Smooth muscle cell (in vitro differentiated cells): ENCODE results near the gene BRF1. TPM values are rescaled to one million over a fixed set of nuclear protein-coding genes. Genes with fewer than 3 reads are reported as not detected.

Experiments used
- DNase-seq: peaks from one replicate; lab custom pipeline; 2025; ENCODE audit not compliant: unreplicated experiment; lab: John Stamatoyannopoulos, UW
- H2AFZ ChIP-seq: fragments of 200-600 bp; sonication (generic); 2 replicates; pipeline ENCODE4 v1.6.0; 2016; ENCODE audit warnings: antibody characterized with exemption, low read depth, mild to moderate bottlenecking
- H3F3A ChIP-seq: fragments of 200-600 bp; sonication (generic); 2 replicates; pipeline ENCODE4 v1.6.0; 2017; ENCODE audit warnings: antibody characterized with exemption, low read depth
- H3K27ac ChIP-seq: fragments of 200-600 bp; sonication (generic); 2 replicates; pipeline ENCODE4 v1.5.1; 2016; ENCODE audit warnings: low read depth, mild to moderate bottlenecking
- H3K27me3 ChIP-seq: fragments of 200-600 bp; sonication (generic); 2 replicates; pipeline ENCODE4 v1.6.1; 2016; ENCODE audit warnings: low read depth, mild to moderate bottlenecking
- H3K36me3 ChIP-seq: fragments of 200-600 bp; sonication (generic); 2 replicates; pipeline ENCODE4 v1.5.1; 2016; ENCODE audit warnings: low read depth
- H3K4me1 ChIP-seq: fragments of 200-600 bp; sonication (generic); 2 replicates; pipeline ENCODE4 v1.5.1; 2016; ENCODE audit warnings: low read depth
- H3K4me2 ChIP-seq: fragments of 200-600 bp; sonication (generic); 2 replicates; pipeline ENCODE4 v1.6.0; 2016; ENCODE audit warnings: mild to moderate bottlenecking
- H3K4me3 ChIP-seq: fragments of 200-600 bp; sonication (generic); 2 replicates; pipeline ENCODE4 v1.5.1; 2016; ENCODE audit warnings: mild to moderate bottlenecking
- H3K79me2 ChIP-seq: fragments of 200-600 bp; sonication (generic); 2 replicates; pipeline ENCODE4 v1.6.0; 2016; ENCODE audit warnings: low read depth, mild to moderate bottlenecking
- H3K9ac ChIP-seq: fragments of 200-600 bp; sonication (generic); 2 replicates; pipeline ENCODE4 v1.6.0; 2016; ENCODE audit warnings: low read depth
- H3K9me3 ChIP-seq: fragments of 200-600 bp; sonication (generic); replicated peaks from 2 replicates; pipeline ENCODE4 v1.5.1; 2016; ENCODE audit warnings: low read depth
- H4K20me1 ChIP-seq: fragments of 200-600 bp; sonication (generic); 2 replicates; pipeline ENCODE4 v1.6.0; 2016; ENCODE audit warnings: low read depth
- WGBS: methylation state at CpG from one replicate; pipeline ENCODE4 v1.1.7; 2016; ENCODE audit warnings: low lambda C conversion rate; 5-methylcytosine and 5-hydroxymethylcytosine counted together
- polyA plus RNA-seq: library from polyadenylated mRNA; unstranded; fragments of >200 nt; fragmentation: Nextera tagmentation; extraction: Ambion mirVana; gene quantifications from 2 replicates; pipeline ENCODE4 v1.2.1, GENCODE V29; 2016
- total RNA-seq: library from RNA; depleted of rRNA; stranded (reverse); fragments of >200 nt; gene quantifications from 2 replicates; pipeline ENCODE4 v1.2.3, GENCODE V29; 2014
- TF ChIP-seq, protein P1 (sequence below): fragments of 200-600 bp; sonication (generic); IDR thresholded peaks from 2 replicates; pipeline ENCODE4 v1.5.1; 2017; ENCODE audit warnings: borderline replicate concordance, mild to moderate bottlenecking, antibody characterized with exemption; ENCODE audit not compliant: insufficient read depth, poor library complexity, severe bottlenecking

BRF1 gene
- total and polyA plus RNA-seq, 2 experiments from 2014 or later = 12.5 to 15.9 TPM

DNA sequence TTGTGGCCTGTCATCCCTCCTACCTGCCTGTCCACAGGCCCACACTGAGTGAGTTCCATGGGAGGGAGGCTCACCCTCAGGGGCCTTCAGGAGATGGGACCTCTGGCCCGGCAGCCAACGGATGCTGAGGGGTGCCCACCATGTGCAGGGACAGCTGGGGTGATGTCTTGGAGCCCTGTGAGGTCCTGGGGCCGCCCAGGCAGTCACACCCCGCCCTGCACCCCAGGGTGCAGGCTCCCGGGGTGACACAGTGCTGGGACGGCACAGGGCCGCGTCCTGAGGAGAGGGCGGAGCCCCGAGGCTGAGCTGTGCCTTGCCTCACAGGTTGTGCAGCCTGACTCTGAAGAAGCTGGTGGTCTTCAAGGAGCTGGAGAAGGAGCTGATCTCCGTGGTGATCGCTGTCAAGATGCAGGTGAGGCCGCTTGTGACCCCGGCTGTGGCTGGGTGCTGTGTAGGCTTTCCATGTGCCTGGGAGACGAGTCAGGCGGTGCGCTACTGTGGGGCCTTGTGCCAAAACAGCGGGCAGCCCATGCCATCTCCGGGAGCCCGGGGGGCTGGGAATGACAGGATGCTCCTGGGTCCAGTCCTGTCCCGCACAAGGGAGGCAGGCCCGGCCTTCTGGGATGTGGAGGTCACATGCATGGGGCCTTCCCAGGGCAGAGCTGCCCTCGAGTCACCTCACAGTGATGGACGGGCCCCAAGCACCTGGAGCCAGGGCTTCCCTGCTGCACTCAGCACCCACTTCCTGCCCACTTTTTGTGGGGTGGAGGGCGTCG lies 47.6 kb upstream of the BRF1 start:
- H3K27ac ChIP-seq = no peak overlapping the region
- peaks cover 19% of the 10 kb centered on the region for H3K79me2 ChIP-seq
- H2AFZ ChIP-seq = no peak overlapping the region
- no peaks in the 10 kb centered on the region for H3K9me3 ChIP-seq
- H3K4me1 ChIP-seq = no peaks in the 10 kb centered on the region
- H3K4me2 ChIP-seq = no peak overlapping the region
- 92% methylated on average over 26 of the region's 26 CpGs for WGBS
- no peaks in the 10 kb centered on the region for H3K27me3 ChIP-seq
- no peak overlapping the region for H3K9ac ChIP-seq
- H4K20me1 ChIP-seq = peaks cover 45% of the 10 kb centered on the region
- no peaks in the 10 kb centered on the region for H3K36me3 ChIP-seq
- no peak overlapping the region for H3K4me3 ChIP-seq
- no peak for DNase-seq
- no peaks in the 10 kb centered on the region for H3F3A ChIP-seq
- TF ChIP-seq, protein P1, sequence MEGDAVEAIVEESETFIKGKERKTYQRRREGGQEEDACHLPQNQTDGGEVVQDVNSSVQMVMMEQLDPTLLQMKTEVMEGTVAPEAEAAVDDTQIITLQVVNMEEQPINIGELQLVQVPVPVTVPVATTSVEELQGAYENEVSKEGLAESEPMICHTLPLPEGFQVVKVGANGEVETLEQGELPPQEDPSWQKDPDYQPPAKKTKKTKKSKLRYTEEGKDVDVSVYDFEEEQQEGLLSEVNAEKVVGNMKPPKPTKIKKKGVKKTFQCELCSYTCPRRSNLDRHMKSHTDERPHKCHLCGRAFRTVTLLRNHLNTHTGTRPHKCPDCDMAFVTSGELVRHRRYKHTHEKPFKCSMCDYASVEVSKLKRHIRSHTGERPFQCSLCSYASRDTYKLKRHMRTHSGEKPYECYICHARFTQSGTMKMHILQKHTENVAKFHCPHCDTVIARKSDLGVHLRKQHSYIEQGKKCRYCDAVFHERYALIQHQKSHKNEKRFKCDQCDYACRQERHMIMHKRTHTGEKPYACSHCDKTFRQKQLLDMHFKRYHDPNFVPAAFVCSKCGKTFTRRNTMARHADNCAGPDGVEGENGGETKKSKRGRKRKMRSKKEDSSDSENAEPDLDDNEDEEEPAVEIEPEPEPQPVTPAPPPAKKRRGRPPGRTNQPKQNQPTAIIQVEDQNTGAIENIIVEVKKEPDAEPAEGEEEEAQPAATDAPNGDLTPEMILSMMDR = no peak

DNA sequence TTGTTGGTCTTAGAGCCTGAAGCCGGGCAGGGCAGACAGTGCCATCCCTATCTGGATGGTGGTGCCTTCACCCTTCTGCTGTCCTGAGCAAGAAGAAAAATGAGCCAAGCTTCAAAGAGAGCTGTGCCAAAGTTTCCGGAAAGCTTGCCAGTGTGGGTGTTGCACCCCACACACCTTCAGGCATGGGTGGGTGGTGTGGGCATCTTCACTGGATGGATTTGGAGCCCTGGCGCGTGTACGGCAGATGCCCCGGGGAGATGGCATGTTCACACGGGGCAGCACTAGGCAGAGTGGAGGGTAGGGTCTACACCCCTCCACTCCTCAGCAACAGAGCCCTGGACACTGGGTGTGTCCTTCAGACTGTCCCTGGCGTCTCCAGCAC lies 46.8 kb upstream of the BRF1 start:
- H3K4me2 ChIP-seq = no peak overlapping the region
- H3F3A ChIP-seq = no peaks in the 10 kb centered on the region
- no peak overlapping the region for H3K9ac ChIP-seq
- no peak overlapping the region for H3K4me3 ChIP-seq
- H3K79me2 ChIP-seq = peaks cover 19% of the 10 kb centered on the region
- TF ChIP-seq, protein P1 = no peak
- peaks cover 45% of the 10 kb centered on the region for H4K20me1 ChIP-seq
- H3K27ac ChIP-seq = no peak overlapping the region
- H3K27me3 ChIP-seq = no peaks in the 10 kb centered on the region
- no peaks in the 10 kb centered on the region for H3K9me3 ChIP-seq
- WGBS = 99% methylated on average over 8 of the region's 8 CpGs
- H3K4me1 ChIP-seq = no peaks in the 10 kb centered on the region
- H2AFZ ChIP-seq = no peak overlapping the region
- no peak for DNase-seq
- H3K36me3 ChIP-seq = no peaks in the 10 kb centered on the region

DNA sequence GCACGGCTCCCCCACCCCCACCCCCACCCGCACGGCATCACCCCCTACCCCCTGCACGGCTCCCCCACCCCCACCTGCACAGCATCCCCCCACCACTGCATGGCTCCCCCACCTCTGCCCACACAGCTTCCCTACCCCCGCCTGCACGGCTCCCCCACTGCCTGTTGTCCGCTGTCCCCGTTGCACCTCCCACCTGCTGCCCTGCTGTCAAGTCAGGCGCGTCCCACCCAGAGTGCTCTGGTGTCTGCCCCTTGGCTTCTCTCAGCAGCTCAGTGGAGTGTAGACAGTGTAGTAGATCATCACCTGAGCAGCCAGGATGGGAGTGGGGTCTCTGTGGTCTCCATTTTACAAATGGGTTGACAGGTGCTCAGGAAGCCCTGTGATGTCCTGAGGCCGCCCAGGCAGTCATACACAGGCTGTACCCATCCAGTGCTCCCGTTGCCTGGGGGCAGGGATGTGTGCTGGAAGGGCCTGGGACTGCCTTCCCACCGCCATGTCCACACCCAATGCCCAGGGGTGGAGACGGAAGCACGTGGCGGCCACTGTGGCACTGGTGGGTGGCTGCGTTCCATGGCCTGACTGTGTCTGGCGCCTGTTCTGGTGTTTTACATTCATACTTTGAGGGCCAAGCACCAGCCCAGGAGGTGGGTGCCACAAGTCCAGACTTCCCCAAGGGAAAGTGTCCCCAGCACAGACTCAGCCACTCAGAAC lies 46.2 kb upstream of the BRF1 start:
- Histone ChIP-seq H3K27me3 (no peaks in the 10 kb centered on the region), H2AFZ (no peak overlapping the region), H3K36me3 (no peaks in the 10 kb centered on the region), H3K4me2 (no peak overlapping the region), H3K27ac (no peak overlapping the region), H3K9me3 (no peaks in the 10 kb centered on the region), H4K20me1 (peaks cover 43% of the 10 kb centered on the region), H3K9ac (no peak overlapping the region), H3F3A (no peaks in the 10 kb centered on the region), H3K79me2 (peaks cover 19% of the 10 kb centered on the region), H3K4me3 (no peak overlapping the region), H3K4me1 (no peaks in the 10 kb centered on the region)
- TF ChIP-seq, protein P1 = no peak
- DNase-seq = no peak
- WGBS = 96% methylated on average over 15 of the region's 18 CpGs

DNA sequence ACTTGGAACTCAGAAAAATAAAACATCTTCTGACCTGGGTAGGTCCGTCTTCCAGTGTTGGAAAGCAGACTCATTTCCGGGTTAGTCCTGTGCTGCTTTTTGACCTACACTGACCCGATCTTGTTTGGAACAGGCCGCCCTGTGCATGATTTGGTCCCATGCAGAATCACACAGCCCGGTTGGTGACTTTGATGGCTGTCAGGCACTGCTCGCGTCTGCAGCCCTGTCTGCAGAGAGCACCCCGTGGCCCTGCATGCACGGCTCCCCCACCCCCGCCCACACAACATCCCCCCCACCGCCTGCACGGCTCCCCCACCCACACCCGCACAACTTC lies 45.4 kb upstream of the BRF1 start:
- DNase-seq = no peak
- Histone ChIP-seq H3K9ac (no peak overlapping the region), H3K79me2 (peaks cover 19% of the 10 kb centered on the region), H3F3A (no peaks in the 10 kb centered on the region), H3K36me3 (no peaks in the 10 kb centered on the region), H3K4me3 (no peak overlapping the region), H3K4me2 (no peak overlapping the region), H3K4me1 (no peaks in the 10 kb centered on the region), H3K9me3 (no peaks in the 10 kb centered on the region), H3K27me3 (no peaks in the 10 kb centered on the region), H4K20me1 (peaks cover 39% of the 10 kb centered on the region), H2AFZ (no peak overlapping the region), H3K27ac (no peak overlapping the region)
- 93% methylated on average over 8 of the region's 13 CpGs for WGBS
- TF ChIP-seq, protein P1 = no peak
